Activated T-helper 1 cell treated with anti-CD3 and anti-CD28 coated beads, Interleukin-2, amount 50 U/mL, for 16 hours (primary cell): ENCODE results near the gene IRF7.

Source experiments
- DNase-seq, 2 donors: peaks; one replicate each; pipeline ENCODE4 v3.0.0-alpha.2; 2020; ENCODE audit warnings: low read depth in 1 of 2, low spot score in 1 of 2

The IRF7 gene

GRCh38 chr11:621838-622237, 6.1 kb upstream of the IRF7 start:
- DNase-seq, result no peak

DNA sequence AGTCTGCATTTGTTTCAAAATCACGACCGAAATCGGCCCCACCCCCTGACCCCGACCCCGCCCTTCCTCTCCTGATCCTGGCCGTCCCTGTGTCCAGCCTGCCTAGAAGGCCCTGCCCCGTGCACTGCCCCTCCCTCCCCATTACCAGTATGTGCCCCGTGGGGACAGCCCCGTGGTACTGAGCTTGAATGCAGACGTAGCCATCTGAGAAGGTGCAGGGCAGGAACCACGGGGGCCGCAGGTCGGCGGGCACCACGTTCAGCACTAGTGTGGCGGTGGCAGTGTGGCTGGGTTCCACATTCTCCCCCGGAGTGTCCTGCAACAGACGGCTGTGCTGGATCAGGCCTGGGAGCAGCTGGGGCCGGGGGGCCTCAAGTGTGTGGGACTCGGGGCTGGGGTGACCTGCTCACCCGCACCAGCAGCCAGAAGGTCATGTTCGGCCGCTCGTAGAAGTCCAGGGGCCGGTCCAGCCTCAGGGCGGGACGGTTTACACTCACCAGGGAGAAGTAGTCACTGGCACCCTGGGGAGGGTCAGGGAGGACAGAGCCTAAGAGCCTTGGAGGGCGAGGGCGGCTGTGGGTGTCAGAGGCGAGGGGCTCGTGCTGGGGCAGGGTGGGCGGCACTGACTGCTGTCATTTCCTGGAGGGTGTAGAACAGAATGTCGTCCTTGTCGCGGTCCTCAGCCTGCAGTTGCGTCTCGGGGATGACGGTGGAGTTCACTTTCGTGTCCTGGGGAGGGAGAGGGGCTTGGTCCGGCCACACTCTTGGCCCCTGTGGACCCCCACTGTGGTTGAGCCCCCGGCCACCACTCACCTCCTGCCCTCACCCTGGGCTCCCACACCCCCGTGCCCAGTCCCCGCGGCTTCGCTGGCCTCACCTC, 5.4 kb upstream of the IRF7 start:
- no peak for DNase-seq

DNA sequence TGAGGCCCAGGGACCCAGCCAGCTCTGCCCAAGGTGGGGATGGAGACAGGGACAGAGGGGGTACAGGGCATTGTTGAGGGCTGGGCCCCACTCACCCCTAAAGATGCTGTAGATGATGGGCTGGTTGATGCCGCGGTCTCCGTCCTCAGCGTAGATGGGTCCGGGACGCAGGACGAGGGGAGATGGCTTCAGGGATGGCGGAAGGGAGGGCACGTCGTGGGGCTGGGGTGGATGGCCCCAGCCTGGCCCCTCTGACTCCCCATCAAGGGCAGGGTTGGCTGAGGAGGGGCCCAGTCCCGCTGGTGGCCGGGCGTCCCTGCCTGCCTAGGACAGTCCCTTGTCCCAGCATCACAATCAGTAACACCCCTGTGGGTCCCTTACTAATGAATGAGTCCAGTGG, 4.5 kb upstream of the IRF7 start:
- no peak for DNase-seq

DNA sequence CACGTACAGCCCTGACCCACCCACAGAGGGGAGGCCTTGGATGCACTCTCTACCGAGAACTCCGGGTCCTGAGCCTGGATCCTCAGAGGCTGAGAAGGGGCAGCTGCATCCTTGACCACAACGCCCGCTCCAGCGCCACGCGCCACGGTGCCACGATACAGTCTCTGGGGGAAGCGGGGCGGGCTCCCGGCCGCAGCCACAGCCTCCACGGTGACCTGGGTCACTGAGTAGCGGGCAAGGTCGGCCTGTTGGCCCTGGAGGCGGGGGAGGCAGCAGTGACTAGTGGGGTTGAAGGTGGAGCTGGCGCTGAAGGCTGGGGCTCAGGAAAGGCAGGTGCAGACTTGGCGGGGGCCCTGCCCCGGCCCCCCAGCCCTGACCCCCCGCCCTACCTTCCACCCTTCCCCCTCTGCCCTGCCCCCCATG, 3.9 kb upstream of the IRF7 start:
- no peak for DNase-seq

DNA sequence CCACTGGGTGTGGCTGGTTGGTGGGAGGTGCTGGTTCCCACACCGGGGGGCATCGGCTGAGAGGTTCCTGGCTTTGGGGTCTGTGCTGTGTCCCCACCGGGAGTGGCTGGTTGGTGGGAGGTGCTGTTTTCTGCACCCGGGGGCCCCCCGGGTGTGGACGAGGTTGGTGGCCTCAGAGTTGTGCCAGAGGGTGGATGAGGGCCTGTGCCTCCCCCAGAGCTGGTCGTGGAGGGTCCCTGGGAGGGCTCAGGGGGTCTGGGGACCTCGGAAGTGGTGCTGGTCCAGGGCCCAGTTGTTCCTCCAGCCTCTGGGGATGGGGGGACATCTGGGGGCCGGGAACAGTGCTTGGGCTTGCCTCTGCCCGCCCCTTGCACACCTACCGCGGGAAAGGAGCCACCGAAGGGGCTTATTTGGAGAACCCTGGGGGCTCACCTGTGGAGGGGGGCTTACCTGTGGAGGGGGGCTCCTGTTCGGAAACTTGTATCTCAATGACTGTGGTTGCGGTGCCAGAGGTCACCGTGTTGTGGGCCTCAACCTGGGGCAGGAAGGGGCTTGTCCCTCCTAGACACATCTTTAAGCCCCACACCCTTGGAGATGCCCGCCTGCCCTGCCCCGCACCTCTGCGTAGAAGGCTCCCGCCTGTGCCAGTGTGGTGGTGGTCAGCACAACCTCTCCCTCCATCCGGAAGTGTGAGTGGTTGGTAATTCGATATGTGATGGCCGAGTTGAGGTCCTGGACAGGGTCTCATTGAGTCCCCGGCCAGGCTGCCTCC, 3.3 kb upstream of the IRF7 start:
- DNase-seq, result no peak

GRCh38 chr11:617912-618682, 2.3 kb upstream of the IRF7 start:
- DNase-seq, result no peak

- no peak for DNase-seq
These were observed 1.6 kb upstream of the IRF7 start for GRCh38 chr11:617199-617911.

DNA sequence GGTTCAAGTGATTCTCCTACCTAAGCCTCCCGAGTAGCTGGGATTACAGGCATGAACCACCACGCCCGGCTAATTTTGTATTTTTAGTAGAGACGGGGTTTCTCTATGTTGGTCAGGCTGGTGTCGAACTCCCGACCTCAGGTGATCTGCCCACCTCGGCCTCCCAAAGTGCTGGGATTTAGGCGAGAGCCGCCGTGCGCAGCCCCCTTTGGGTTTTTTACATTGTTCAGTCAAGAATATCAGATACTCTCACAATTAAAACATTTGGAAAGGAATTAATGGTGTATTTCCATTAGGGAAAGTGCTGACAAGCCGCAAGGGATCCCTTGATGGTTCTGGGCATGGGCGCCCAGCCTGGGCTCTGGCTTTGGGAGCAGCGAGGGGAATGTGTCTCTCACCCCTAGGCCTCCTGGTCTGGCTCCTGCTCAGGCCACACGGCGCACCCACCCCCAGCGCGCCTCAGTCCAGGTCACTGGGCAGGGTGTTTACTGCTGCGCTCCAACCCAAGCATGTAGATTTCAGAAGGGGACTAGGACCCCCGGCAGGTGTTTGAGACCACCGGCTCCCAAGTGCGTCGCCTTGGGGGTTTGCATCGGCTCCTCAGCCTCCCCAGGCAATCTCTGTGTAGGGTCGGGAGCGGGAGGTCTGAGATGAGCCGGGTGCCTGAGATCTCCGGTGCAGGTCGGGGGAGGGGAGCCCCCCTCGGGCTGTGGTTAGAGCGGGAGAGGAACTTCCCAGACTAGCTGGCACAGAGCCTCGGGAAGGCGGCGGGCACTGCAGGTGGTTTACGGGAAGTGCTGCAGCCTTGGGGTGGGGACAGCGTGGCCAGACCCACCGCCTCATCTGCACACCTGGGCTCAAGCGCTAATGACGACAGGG, 809 bp upstream of the IRF7 start:
- DNase-seq, result no peak

GRCh38 chr11:614623-615503, 887 bp downstream of the IRF7 start:
- no peak for DNase-seq

DNA sequence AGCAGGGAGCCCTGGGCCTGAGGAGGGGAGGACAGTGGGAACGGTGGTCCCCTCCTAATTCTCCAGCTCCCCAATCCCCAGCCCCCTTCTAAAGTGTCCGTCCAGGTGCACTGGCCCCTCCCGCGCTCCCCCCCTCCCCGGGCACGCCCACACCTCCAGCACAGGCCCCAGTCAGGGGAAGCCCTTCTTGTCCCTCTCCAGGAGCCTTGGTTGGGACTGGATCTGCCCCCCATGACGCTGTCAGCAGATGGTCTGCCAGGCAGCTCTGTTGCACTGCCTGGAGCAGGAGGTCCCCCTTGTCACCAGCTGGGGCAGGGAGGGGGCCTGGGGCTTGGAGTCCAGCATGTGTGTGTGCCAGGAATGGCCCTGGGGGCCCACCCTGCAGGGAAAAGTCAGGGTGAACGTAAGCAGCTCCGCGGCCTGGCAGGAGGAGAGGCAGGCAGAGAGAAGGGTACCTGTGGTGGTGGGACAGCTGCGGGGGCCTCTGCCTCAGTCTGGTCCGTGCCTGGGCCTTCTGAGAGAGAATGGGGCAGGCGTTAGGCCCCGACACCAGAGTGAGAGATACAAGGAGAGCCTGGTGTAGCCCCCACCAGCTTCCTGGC, 1.6 kb downstream of the IRF7 start:
- no peak for DNase-seq

DNA sequence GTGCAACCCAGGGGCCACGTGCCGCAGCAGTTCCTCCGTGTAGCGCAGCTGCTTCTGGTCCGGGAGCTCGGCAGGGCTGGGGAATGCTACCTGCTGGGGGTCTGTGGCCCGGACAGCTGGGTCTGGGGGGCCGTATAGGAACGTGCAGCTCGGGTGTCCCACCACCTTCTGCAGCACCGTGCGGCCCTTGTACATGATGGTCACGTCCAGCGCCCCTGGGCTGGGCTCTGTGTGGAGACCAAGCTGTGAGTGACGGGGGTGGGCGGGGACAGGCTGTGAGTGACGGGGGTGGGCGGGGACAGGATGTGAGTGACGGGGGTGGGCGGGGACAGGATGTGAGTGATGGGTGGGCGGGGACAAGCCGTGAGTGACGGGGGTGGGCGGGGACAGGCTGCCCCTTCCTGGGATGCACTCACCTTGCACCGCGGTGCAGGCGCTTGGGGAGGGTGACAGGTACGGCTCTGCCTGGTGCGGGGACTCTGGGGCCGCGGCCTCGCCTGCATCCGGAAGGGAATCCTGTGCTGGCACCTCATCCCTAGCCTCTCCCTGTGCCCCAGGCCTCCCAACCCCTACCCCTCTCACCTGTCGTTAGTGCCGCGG, 2.3 kb downstream of the IRF7 start:
- peak; percentile 55 to 72 for DNase-seq

DNA sequence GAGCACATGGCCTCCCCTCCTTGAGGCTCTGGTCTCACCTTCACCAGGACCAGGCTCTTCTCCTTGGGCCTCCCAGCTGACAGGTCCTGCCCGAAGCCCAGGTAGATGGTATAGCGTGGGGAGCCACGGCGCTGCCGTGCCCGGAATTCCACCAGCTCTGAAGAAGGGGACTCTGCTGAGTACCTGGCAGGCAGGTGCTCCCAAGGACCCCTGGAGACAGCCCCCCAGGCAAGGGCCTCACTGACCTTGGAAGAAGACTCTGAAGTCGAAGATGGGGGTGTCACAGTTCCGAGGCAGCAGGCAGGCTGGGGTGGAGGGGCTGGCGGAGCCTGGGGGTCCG, 2.8 kb downstream of the IRF7 start:
- no peak for DNase-seq

GRCh38 chr11:612201-612960, 3.4 kb downstream of the IRF7 start:
- DNase-seq, result no peak

- no peak for DNase-seq
These were observed 4.5 kb downstream of the IRF7 start for GRCh38 chr11:611001-611996.

GRCh38 chr11:610146-610801, 5.5 kb downstream of the IRF7 start:
- DNase-seq, result no peak

DNA sequence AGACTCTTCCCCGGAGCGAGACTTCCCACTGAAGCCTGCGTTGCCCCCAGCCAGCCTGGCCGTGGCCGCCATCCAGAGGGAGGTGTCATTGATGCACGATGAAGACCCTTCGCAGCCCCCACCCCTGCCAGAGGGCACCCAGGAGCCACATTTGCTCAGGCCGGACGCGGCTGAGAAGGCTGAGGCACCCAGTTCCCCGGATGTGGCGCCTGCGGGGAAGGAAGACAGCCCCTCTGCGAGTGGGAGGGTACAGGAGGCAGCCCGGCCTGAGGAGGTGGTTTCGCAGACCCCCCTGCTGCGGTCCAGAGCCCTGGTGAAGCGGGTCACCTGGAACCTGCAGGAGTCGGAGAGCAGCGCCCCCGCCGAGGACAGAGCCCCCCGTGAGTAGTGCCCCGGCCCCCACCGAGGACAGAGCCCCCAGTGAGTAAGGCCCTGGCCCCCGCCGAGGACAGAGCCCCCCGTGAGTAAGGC, 6.4 kb downstream of the IRF7 start:
- no peak for DNase-seq
